Measurements from ENCODE around the gene SCGB2A2.

Gene SCGB2A2

GRCh38 chr11:62306227-62306626 lies 36.3 kb downstream of the SCGB2A2 start:
- DNase-seq (ENCODE audit: low spot score) = no peak

- no peak for DNase-seq (ENCODE audit: low spot score)
Measured at GRCh38 chr11:62307950-62308349, 38.0 kb downstream of the SCGB2A2 start.

- DNase-seq (ENCODE audit: low spot score) = no peak
Measured at GRCh38 chr11:62309991-62310390, 40.0 kb downstream of the SCGB2A2 start.

- no peak for DNase-seq (ENCODE audit: low spot score)
Measured at GRCh38 chr11:62315431-62315830, 45.5 kb downstream of the SCGB2A2 start.

- DNase-seq (ENCODE audit: low spot score) = no peak
Measured at GRCh38 chr11:62322524-62322923, 52.6 kb downstream of the SCGB2A2 start.

Data from globus pallidus (tissue), 1 donor.